Ishikawa (cell line): Measurements from ENCODE around the gene ADAM33.

Experiments
- CREB1 ChIP-seq: IDR thresholded peaks from 2 replicates; pipeline ENCODE4 v1.6.1; 2012; ENCODE audit warnings: low read depth
- EP300 ChIP-seq: IDR thresholded peaks from 2 replicates; pipeline ENCODE4 v1.6.1; 2012; ENCODE audit warnings: borderline replicate concordance
- FOXM1 ChIP-seq: IDR thresholded peaks from 2 replicates; pipeline ENCODE4 v1.6.1; 2012; ENCODE audit warnings: low read depth, borderline replicate concordance
- MAX ChIP-seq: IDR thresholded peaks from 2 replicates; pipeline ENCODE4 v1.6.1; 2012
- NFIC ChIP-seq: IDR thresholded peaks from 2 replicates; pipeline ENCODE4 v1.6.1; 2012
- RAD21 ChIP-seq: IDR thresholded peaks from 2 replicates; pipeline ENCODE4 v1.6.1; 2012; ENCODE audit warnings: low read depth
- TAF1 ChIP-seq: IDR thresholded peaks from 2 replicates; pipeline ENCODE4 v1.6.1; 2012; ENCODE audit warnings: low read depth, mild to moderate bottlenecking
- YY1 ChIP-seq: IDR thresholded peaks from 2 replicates; pipeline ENCODE4 v1.6.1; 2012; ENCODE audit warnings: low read depth

GRCh38 chr20:3729378-3729777, 47.6 kb upstream of the ADAM33 start:
- TF ChIP-seq RAD21 (no peak), MAX (no peak), NFIC (no peak), CREB1 (no peak), FOXM1 (no peak), TAF1 (no peak), EP300 (no peak), YY1 (no peak)
